ENCODE data around the gene CBX4.

CBX4 gene

GRCh38 chr17:79811868-79812352 lies 27.3 kb downstream of the CBX4 start:
- DNase-seq (ENCODE audit: low spot score): no peak

DNA sequence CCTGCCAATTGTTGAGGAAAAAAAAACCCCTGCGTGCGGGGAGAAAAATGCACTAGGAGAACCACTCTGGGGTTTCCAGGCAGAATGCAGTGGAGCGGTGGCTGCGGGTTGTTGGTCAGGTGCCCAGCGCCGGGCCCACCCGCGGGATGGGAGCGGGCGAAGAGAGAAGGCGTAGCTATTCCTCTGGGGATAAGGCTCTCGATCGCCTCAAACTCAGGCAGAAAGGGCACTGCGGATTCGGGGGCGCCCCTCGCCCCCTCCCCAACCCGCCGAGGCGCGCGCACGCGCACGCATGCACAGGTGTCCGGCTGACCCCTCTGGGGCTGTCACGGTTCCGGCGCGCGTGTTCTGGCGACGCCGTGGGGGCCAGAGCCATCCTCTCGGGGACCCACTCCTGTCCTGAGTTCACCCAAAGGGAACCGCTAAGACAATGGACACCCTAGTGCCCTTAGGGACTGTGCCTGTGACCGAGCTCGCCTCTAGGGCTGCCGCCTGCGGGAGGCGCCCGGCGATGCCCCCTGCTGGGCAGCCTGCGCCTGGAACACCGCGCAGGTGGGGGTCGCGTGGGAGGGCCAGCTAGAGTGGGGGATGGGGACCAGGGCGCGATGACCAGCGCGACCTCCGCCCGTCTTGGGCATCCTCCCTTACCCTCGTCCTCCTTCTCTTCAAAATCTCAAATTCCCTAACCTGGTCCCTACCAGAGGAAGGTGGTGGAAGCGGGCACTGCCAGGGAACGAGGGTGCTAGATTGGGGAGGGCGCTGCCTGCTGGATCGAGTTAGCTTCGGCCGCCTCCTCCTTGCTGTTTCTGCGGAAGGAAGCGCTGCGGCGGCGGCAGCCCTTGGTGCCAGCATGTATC lies 28.0 kb downstream of the CBX4 start:
- DNase-seq (ENCODE audit: low spot score): peak; percentile 51

DNA sequence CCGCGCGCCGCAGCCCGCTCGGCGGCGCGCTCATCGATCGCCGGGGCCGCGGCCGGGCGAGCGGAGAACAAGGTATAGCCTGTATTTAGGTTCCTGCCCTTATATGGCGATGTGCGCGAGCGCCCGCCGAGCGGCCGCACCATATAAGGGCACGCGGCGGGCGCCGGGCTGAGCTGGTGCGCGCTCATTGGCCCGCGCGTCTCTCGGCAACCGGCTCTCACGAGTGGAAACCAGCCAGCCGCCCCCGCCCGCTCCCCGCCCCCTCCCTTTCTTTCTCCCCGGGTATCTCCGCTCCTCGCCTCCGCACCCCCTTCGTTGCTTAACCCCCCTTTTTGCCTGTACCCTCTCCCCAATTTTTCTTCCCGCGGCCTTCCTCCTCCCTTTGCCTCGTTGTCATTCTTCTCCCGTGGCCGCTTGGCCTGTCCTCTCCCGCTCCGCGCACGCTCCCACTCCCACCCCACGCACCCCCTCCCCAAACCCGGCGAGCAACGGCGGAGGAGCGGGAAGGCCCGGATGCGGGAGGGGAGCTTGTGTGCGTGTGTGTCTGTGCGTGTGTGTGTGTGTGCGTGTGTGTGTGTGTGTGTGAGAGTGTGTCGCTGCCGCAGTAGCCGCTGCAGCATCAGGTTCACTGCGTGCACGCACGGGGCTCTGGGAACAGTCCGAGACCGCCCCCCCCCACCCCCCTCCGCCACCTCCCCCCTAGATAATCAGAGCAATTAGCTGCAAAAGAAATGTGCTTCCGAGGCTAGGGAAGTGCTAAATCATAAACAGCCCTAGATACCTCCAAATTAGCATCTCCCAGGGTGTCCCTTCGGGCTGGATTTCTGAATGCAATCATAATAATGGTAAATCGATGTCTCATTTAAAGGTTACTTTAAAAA lies 28.9 kb downstream of the CBX4 start:
- DNase-seq (ENCODE audit: low spot score): peak; percentile 88

DNA sequence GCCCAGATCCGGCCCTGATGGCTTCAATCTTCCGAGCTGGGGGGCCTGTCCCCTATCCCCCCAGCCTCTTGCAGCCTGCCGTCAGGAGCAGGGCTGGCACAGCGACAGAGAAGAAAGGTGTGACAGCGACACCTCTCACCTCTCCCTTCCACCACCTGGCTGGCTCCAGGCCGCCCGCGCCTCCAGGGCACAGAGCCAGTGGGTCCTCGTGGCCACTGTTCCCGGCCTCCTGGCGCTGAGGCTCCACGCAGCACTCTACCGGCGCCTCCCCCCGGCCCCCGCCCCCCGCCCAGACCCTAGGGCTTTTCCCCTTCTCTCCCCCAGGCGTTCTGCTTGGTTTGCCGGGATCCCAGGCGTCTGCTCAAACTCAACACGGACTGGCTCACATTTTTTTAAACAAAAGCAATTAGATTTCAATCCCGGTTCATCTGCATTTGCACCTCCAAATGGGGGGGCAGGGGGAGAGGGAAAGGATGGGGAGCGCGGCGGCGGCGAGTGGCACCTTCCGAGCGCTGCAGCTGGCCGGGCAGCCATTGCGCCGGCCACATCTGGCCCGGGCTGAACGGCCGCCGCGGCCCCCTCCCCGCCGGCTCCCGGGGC lies 29.6 kb downstream of the CBX4 start:
- DNase-seq (ENCODE audit: low spot score): no peak

DNA sequence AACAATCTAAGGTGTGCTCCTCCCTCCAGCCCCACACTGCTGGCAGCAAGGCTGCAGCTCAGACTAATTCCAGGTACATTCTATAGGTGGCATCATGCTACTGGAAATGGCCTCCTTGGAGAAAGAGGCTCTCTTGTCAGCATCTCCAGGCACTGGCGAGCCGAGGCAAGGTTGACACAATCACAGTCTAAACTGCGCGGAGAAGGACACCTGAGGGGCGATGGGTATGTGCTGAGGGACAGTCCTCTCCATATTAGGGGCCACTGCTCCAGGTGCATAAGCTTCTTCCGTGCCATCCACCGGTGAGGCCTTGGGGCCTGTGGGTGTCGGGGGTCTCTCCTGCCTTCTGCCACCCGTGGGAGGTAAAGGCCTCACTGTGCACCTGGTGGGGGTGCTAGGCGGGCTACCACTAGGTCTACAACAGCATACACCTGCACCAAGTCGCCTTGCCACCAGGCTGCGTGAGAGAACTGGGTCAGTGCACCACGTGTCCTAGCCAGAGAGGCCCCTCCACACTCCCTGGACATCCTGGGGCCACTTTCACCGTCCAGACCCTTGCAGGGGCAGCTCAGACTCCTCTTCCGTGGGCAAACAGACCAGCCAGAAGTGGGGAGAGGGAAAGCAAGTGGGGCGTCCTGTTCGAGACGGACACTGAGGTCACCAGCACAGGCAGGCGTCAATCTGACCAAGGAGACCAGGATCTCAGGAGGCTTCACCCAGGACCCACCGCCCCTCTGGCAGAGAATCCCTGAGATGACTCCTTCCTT lies 30.3 kb downstream of the CBX4 start:
- no peak for DNase-seq (ENCODE audit: low spot score)

GRCh38 chr17:79806863-79807720 lies 32.1 kb downstream of the CBX4 start:
- no peak for DNase-seq (ENCODE audit: low spot score)

GRCh38 chr17:79806446-79806760 lies 32.8 kb downstream of the CBX4 start:
- no peak for DNase-seq (ENCODE audit: low spot score)

DNA sequence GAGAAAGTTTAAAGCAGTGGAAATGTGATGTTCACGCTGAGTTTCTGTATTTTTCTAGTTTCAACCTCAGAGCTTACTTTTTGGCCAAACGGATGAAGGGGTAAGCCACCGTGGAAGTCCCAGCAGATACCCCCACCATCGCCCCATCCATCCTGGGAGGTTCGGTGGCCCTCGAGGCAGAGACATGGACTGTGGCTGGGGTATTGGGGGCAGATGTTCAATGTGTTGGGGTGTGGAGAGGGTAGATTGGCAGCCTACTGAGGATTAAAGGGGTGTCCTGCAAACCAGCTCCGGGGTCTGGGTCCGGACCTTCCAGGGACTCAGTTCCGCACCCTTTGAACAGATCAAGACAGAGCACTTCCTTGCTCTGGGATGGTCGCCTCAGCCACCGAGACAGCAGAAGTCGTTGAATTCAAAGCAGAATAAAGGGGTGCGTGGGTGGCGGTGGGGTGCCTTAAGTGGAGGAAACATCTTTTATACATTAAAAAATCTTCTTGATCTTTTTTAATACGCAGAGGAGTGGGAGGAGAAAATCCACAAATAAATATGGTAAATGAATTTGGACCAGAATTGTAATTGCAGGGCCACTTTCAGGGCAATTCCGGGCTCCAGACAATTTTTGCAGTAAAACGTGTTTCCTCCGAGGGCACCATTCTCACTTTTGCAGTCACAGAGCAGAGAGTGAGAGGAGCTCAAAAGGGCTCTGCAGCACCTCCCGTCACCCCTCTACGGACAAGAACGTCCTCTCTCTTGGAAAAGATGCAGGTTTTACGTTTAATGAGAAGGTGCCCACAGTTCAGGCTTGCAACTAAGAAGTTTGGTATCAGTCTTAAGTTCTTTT lies 34.2 kb downstream of the CBX4 start:
- DNase-seq (ENCODE audit: low spot score): no peak

DNA sequence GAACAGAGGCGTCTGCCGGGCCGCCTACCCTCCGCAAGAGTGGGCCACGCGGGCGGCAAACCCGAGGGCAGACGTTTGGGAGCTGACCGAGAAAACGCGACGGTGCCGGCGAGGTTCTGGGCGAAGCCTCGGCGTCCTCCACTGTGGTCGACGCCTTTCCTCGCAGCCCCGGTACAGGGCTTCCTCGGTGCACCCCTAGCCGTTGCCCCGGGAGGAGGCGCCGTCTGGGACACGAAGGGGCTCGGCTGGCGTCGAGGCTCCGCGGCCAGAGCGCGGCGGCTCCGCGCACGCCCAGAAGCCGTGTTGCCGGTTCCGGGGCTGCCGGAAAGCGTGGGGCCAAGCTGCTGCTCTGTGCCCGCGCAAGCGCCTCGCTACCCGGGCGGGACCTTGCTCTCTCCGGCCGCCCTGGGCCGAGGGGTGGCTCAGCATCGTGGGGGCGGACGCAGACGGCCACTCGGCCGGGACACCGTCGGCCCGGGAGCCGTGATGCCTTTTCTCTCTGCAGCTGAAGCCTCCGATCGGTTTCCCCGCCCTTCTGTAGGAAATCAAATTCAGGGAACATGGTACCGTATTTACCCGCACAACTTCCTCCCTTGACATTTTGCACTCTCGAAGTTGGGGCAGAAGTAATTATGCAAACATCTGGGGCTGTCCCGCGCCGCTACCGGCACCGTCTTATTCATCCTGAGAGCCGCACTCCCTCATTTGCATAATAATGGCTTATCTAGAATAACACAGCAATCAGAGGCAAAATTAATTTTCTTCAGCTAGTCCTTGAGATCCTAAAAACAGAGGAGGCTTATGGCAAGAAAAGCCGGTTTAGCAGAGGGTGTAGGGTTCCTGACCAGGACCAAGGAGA lies 35.0 kb downstream of the CBX4 start:
- DNase-seq (ENCODE audit: low spot score): no peak

GRCh38 chr17:79803421-79803996 lies 35.7 kb downstream of the CBX4 start:
- no peak for DNase-seq (ENCODE audit: low spot score)

DNA sequence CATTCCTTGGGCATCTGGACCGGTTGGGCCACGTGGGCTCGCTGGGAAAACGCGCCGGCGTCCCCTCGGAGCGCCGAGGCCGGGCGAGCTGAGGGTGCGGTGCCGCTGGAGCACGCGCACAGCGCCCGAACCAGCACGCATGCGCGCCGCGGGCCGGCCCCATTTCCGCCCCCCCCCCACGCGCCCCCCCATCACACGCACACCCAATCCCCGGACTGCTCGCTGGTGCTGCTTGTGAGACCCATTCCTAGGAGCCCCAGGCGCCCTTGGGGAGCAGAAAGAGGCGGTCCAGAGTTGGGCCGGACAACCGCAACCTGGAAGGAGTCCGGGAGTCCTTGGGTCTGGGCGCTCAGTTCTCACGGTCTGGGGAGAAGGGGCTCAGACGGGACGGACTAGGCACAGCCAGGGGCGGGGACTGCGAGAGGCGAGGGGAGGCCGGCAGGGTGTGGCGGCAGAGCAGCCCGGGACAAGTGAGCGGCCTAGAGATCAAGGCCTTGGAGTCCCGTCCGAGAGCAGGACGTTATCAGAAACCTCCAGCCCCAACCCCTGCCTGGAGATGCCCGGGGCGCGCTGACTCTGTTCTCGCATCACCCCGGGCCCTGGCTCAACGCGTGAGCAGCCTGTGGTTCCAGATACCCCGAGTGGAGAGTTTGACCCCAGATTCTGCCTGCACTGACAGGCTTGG lies 36.4 kb downstream of the CBX4 start:
- DNase-seq (ENCODE audit: low spot score): no peak

GRCh38 chr17:79802039-79802735 lies 37.1 kb downstream of the CBX4 start:
- no peak for DNase-seq (ENCODE audit: low spot score)

DNA sequence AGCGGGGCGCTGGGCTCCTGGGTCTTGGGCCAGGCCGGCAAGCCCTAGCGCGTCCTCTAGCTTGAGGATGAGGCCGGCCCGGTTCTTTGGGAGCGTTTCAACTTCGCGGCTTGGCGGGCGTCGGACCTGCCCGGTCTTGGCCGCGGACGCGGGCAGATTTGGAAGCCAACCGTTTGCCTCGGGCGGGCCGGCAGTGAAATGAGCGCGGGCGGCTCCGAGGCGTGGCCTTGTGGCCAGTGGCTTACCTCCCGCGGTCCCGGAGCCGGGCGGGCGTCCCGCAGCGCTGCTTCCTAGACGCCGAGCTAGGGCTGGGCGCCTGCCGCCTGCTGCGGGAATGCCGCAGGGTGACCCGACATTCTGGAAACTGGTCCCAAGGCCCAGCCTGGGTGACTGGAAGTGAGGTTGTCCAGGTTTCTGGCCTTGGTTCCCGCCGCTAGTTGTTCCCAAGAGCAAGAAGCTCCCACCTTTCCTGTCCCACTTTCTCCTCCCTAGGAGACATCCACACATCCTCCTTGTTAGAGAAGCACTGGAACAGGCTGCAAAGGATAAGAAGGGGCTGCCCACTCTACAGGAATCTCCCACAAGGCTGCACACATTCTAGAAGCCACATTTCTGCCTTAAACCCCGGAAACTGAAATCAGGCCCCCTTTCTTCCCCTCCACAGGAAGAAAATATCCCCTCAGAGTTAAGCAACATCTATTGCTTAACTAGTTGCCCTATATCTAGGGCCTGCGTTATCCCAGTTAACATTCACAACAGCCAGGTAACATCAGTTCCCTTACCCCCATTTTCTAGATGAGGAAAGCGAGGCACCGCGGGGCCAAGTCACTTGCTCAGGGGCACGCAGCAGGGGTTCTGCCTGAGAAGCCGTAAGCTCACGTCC lies 37.8 kb downstream of the CBX4 start:
- no peak for DNase-seq (ENCODE audit: low spot score)

- peak; percentile 54 for DNase-seq (ENCODE audit: low spot score)
Measured at GRCh38 chr17:79800325-79801155, 38.7 kb downstream of the CBX4 start.

- no peak for DNase-seq (ENCODE audit: low spot score)
Measured at GRCh38 chr17:79799538-79800324, 39.5 kb downstream of the CBX4 start.

Measured in GM03348 (cell line).